Measurements from ENCODE around the gene BIN1. TPM values are rescaled to one million over a fixed set of nuclear protein-coding genes. Genes with fewer than 3 reads are reported as not detected.

The BIN1 gene
- total RNA-seq, 5 donors from 2014 or later (not counting 1 experiment from before 2014, with no cell fraction given), result 144 to 172 (median 151) TPM

- Mint-ChIP-seq H3K4me3 (no peak overlapping the region), H3K27ac (no peak overlapping the region), H3K4me1 (peaks cover 4 to 10% (median 6%) of the 10 kb centered on the region in 3 donors), H3K27me3 (no peaks in the 10 kb centered on the region), H3K9me3 (no peaks in the 10 kb centered on the region), H3K36me3 (peaks cover 19% of the 10 kb centered on the region)
- Histone ChIP-seq H3K36me3 (ENCODE audit: control insufficient read depth in 2 of 2, extremely low read depth in 1 of 2, insufficient read depth in 1 of 2, low read length in 1 of 2) (peaks cover 43 to 62% of the 10 kb centered on the region in 2 donors), H3K4me1 (ENCODE audit: control insufficient read depth in 1 of 2, extremely low read depth in 1 of 2, insufficient read depth in 2 of 2, low read length in 2 of 2) (peaks cover 0 to 23% of the 10 kb centered on the region in 2 experiments), H3K27me3 (replicated peaks in 1 of 2; ENCODE audit: control insufficient read depth in 2 of 2, extremely low read depth in 1 of 2, insufficient read depth in 2 of 2, low read length in 1 of 2) (no peaks in the 10 kb centered on the region), H3K27ac (ENCODE audit: low read length) (no peak overlapping the region), H3K4me3 (ENCODE audit: control insufficient read depth in 1 of 2, extremely low read depth in 1 of 2, low read length in 1 of 2) (no peak overlapping the region), H3K9me3 (no peaks in the 10 kb centered on the region)
- ATAC-seq (replicated peaks in 1 of 4), result no peak
- no peak for DNase-seq
- 96% methylated on average over 17 of the region's 25 CpGs for WGBS (ENCODE audit: insufficient coverage)
- ChIA-PET CTCF (no interaction called here), POLR2A (interaction anchor here in 1 of 2 donors (0.6 kb wide), 1 partner anchor 20 kb away, joined by 3 read pairs; no protein-coding TSS in a partner anchor)
Measured at GRCh38 chr2:127054996-127055785, 51.8 kb downstream of the BIN1 start.

- Histone ChIP-seq H3K27me3 (replicated peaks in 1 of 2; ENCODE audit: control insufficient read depth in 2 of 2, extremely low read depth in 1 of 2, insufficient read depth in 2 of 2, low read length in 1 of 2) (no peaks in the 10 kb centered on the region), H3K4me1 (ENCODE audit: control insufficient read depth in 1 of 2, extremely low read depth in 1 of 2, insufficient read depth in 2 of 2, low read length in 2 of 2) (peaks cover 0 to 28% of the 10 kb centered on the region in 2 experiments), H3K36me3 (ENCODE audit: control insufficient read depth in 2 of 2, extremely low read depth in 1 of 2, insufficient read depth in 1 of 2, low read length in 1 of 2) (peaks cover 39 to 61% of the 10 kb centered on the region in 2 donors), H3K27ac (ENCODE audit: low read length) (no peak overlapping the region), H3K9me3 (no peaks in the 10 kb centered on the region), H3K4me3 (ENCODE audit: control insufficient read depth in 1 of 2, extremely low read depth in 1 of 2, low read length in 1 of 2) (no peak overlapping the region)
- H3K27me3 Mint-ChIP-seq, result no peaks in the 10 kb centered on the region
- no peak for ATAC-seq (replicated peaks in 1 of 4)
- ChIA-PET CTCF (no interaction called here), POLR2A (no interaction called here)
- no peak overlapping the region for H3K27ac Mint-ChIP-seq
- DNase-seq, result no peak
- H3K36me3 Mint-ChIP-seq, result peaks cover 16% of the 10 kb centered on the region
- WGBS (ENCODE audit: insufficient coverage), result 96% methylated on average over 7 of the region's 7 CpGs
- H3K4me1 Mint-ChIP-seq, result peaks cover 6 to 10% (median 7%) of the 10 kb centered on the region in 3 donors
- H3K4me3 Mint-ChIP-seq, result no peak overlapping the region
- H3K9me3 Mint-ChIP-seq, result no peaks in the 10 kb centered on the region
Measured at GRCh38 chr2:127054604-127054930, 52.4 kb downstream of the BIN1 start.

DNA sequence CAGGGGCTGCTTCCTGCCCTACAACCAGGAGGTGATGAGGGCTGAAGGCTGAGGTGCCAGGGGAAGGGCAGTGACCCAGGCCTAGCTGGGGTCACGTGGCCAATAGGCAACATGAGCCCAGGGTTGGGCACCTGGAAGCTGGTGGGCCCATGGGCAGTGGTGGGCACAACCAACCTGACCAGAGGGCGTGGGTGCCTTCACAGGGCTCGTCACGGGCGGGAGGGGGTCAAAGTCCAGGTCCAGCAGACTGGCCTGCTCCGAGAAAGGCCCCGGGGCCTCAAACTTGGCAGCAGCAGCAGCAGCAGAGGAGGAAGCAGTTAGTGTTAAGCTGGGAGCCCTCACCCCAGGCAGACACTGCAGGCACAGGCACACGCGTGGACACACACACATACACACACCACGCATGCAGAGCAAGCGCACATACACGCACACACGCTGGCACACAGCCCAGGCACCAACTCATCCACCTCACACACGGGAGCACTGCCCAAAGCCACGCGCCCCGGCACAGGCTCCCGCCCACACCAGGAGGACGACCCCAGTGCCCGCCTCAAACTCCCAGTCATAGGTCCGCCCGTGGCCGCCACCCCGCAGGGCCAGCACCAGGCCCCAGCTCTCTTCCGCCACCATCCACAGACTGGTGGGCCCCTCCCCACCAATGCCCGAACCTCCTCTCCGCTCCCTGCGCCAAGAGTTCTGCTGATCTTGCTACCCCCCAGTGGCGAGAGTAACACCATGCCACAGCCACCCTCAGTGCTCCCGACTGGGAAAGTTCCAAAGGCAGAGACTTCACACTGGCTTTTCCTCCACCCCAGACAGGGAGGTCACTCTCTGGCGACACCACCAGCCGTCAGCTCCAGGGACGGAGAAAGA is 53.0 kb downstream of the BIN1 start:
- no peaks in the 10 kb centered on the region for H3K27me3 Mint-ChIP-seq
- ChIA-PET POLR2A (interaction anchor here in 1 of 2 donors (0.5 kb wide), 1 partner anchor 839 kb away, joined by 4 read pairs; no protein-coding TSS in a partner anchor), CTCF (interaction anchor here in 1 of 2 donors (0.5 to 0.8 kb wide), 2 partner anchors 36 to 52 kb away, joined by 3 to 4 read pairs; no protein-coding TSS in a partner anchor)
- peaks cover 0 to 28% of the 10 kb centered on the region in 2 experiments for H3K4me1 ChIP-seq (ENCODE audit: control insufficient read depth in 1 of 2, extremely low read depth in 1 of 2, insufficient read depth in 2 of 2, low read length in 2 of 2)
- DNase-seq (peak in 2 of 35 experiments; percentile 2 to 3), ATAC-seq (replicated peaks in 1 of 4) (no peak)
- H3K36me3 Mint-ChIP-seq, result peaks cover 16% of the 10 kb centered on the region
- H3K4me1 Mint-ChIP-seq, result peaks cover 6 to 10% (median 7%) of the 10 kb centered on the region in 3 donors
- no peaks in the 10 kb centered on the region for H3K9me3 ChIP-seq
- no peaks in the 10 kb centered on the region for H3K9me3 Mint-ChIP-seq
- no peak overlapping the region for H3K4me3 Mint-ChIP-seq
- 91% methylated on average over 23 of the region's 33 CpGs for WGBS (ENCODE audit: insufficient coverage)
- no peak overlapping the region for H3K27ac Mint-ChIP-seq
- no peak overlapping the region for H3K27ac ChIP-seq (ENCODE audit: low read length)
- H3K4me3 ChIP-seq (ENCODE audit: control insufficient read depth in 1 of 2, extremely low read depth in 1 of 2, low read length in 1 of 2), result no peak overlapping the region
- H3K27me3 ChIP-seq (replicated peaks in 1 of 2; ENCODE audit: control insufficient read depth in 2 of 2, extremely low read depth in 1 of 2, insufficient read depth in 2 of 2, low read length in 1 of 2), result no peaks in the 10 kb centered on the region
- H3K36me3 ChIP-seq (ENCODE audit: control insufficient read depth in 2 of 2, extremely low read depth in 1 of 2, insufficient read depth in 1 of 2, low read length in 1 of 2), result peaks cover 40 to 62% of the 10 kb centered on the region in 2 donors

GRCh38 chr2:127052771-127053691 is 53.9 kb downstream of the BIN1 start:
- peaks cover 41 to 62% of the 10 kb centered on the region in 2 donors for H3K36me3 ChIP-seq (ENCODE audit: control insufficient read depth in 2 of 2, extremely low read depth in 1 of 2, insufficient read depth in 1 of 2, low read length in 1 of 2)

DNA sequence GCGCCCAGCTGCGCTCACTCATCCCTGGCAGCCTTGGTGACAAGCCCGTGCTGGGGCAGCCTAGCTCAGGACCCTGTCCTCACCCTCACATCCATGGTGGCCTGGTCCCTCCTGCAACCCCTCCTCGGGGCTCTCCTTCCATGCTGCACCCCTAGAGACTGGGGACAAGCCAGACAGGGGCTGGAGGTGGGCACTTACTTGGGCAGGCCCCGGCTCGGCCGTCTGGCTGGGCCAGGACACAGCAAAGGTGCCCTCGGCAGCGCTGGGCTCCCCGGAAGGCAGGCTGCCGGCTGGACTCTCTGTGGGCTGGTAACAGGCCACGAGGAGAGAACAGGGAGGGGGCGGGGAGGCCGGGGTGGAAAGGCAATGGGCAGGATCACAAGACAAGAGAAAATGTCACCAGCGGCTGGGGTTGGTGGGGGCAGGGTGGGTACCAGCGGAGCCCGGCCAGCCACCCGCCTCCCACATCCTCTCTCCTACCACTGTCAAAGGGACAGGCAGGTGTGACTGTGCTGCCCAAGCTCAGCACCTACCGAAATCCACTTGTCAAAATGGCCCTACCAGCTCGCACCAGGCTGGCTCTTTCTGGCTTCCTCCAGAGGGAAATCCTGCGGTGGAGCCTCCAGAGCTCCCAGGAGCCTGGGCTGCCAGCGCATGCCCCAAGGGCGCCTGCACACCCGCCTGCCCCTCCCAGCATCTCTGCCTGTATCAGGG is 54.7 kb downstream of the BIN1 start:
- CTCF ChIA-PET, result interaction anchor here in 1 of 2 donors (0.9 kb wide), 1 partner anchor 111 kb away, joined by 3 read pairs; no protein-coding TSS in a partner anchor
- POLR2A ChIA-PET, result no interaction called here
- 95% methylated on average over 14 of the region's 24 CpGs for WGBS (ENCODE audit: insufficient coverage)

More at GRCh38 chr2:127052771-127053691, 53.9 kb downstream of the BIN1 start:
- Histone ChIP-seq H3K9me3 (no peaks in the 10 kb centered on the region), H3K4me1 (ENCODE audit: control insufficient read depth in 1 of 2, extremely low read depth in 1 of 2, insufficient read depth in 2 of 2, low read length in 2 of 2) (peaks cover 0 to 25% of the 10 kb centered on the region in 2 experiments), H3K4me3 (ENCODE audit: control insufficient read depth in 1 of 2, extremely low read depth in 1 of 2, low read length in 1 of 2) (no peak overlapping the region), H3K27me3 (replicated peaks in 1 of 2; ENCODE audit: control insufficient read depth in 2 of 2, extremely low read depth in 1 of 2, insufficient read depth in 2 of 2, low read length in 1 of 2) (no peaks in the 10 kb centered on the region), H3K27ac (ENCODE audit: low read length) (no peak overlapping the region)
- Mint-ChIP-seq H3K27me3 (no peaks in the 10 kb centered on the region), H3K4me3 (no peak overlapping the region), H3K36me3 (peaks cover 22% of the 10 kb centered on the region), H3K4me1 (peaks cover 6 to 10% (median 7%) of the 10 kb centered on the region in 3 donors), H3K27ac (peak overlapping the region in 1 of 2 donors; percentile 64), H3K9me3 (no peaks in the 10 kb centered on the region)
- 94% methylated on average over 15 of the region's 19 CpGs for WGBS (ENCODE audit: insufficient coverage)
- ATAC-seq (replicated peaks in 1 of 4) (no peak), DNase-seq (peak in 2 of 35 experiments; percentile 1 to 3)
- POLR2A ChIA-PET, result interaction anchor here in 1 of 2 donors (0.5 kb wide), 1 partner anchor 29 kb away, joined by 4 read pairs; no protein-coding TSS in a partner anchor
- CTCF ChIA-PET, result interaction anchor here in 1 of 2 donors (0.6 to 0.8 kb wide), 2 partner anchors 37 to 492 kb away, joined by 3 to 13 read pairs; no protein-coding TSS in a partner anchor

More for the DNA sequence above, 54.7 kb downstream of the BIN1 start:
- peaks cover 6 to 10% (median 7%) of the 10 kb centered on the region in 3 donors for H3K4me1 Mint-ChIP-seq
- H3K36me3 Mint-ChIP-seq, result peaks cover 21% of the 10 kb centered on the region
- peaks cover 0 to 25% of the 10 kb centered on the region in 2 experiments for H3K4me1 ChIP-seq (ENCODE audit: control insufficient read depth in 1 of 2, extremely low read depth in 1 of 2, insufficient read depth in 2 of 2, low read length in 2 of 2)
- H3K4me3 Mint-ChIP-seq, result no peak overlapping the region
- H3K27ac ChIP-seq (ENCODE audit: low read length), result no peak overlapping the region
- H3K9me3 ChIP-seq, result no peaks in the 10 kb centered on the region
- DNase-seq (peak in 2 of 35 experiments; percentile 2), ATAC-seq (replicated peaks in 1 of 4) (no peak)
- H3K9me3 Mint-ChIP-seq, result no peaks in the 10 kb centered on the region
- no peak overlapping the region for H3K4me3 ChIP-seq (ENCODE audit: control insufficient read depth in 1 of 2, extremely low read depth in 1 of 2, low read length in 1 of 2)
- H3K27me3 ChIP-seq (replicated peaks in 1 of 2; ENCODE audit: control insufficient read depth in 2 of 2, extremely low read depth in 1 of 2, insufficient read depth in 2 of 2, low read length in 1 of 2), result no peaks in the 10 kb centered on the region
- peaks cover 36 to 55% of the 10 kb centered on the region in 2 donors for H3K36me3 ChIP-seq (ENCODE audit: control insufficient read depth in 2 of 2, extremely low read depth in 1 of 2, insufficient read depth in 1 of 2, low read length in 1 of 2)
- no peaks in the 10 kb centered on the region for H3K27me3 Mint-ChIP-seq
- H3K27ac Mint-ChIP-seq, result peak overlapping the region in 1 of 2 donors; percentile 64
